ENCODE measurements around the gene NEURL4. TPM values are rescaled to one million over a fixed set of nuclear protein-coding genes. Genes with fewer than 3 reads are reported as not detected.
A peak's percentile ranks its signal among the peaks of the same experiment; 100 is the strongest.

Gene NEURL4
- total and polyA plus RNA-seq, 2 donors (not counting 1 experiment from before 2014, with no cell fraction given), result 54.6 to 85.2 TPM

GRCh38 chr17:7314719-7315569, 14.2 kb downstream of the NEURL4 start, which contains the start of gene GPS2:
Gene GPS2, minus strand, starts transcription at chr17:7315360. Its CDS starts 308 bp downstream, at chr17:7315052.
- Mint-ChIP-seq H3K27ac (peak within 1 kb of the TSS; percentile 99), H3K9me3 (ENCODE audit: insufficient read depth) (no peaks in the 10 kb centered on the region), H3K27me3 (no peaks in the 10 kb centered on the region), H3K4me1 (peaks cover 55% of the 10 kb centered on the region), H3K4me3 (peak within 1 kb of the TSS; percentile 97)
- WGBS (ENCODE audit: insufficient coverage), result under 1% methylated on average over 95 of the region's 95 CpGs
- H3K9ac ChIP-seq (ENCODE audit: low read length), result peak within 1 kb of the TSS; percentile 90
- ChIA-PET POLR2A (interaction anchor here (0.5 to 2.0 kb wide), 7 partner anchors 9 to 280 kb away, joined by 3 to 12 read pairs (median 3); partner anchors contain the start of genes ACAP1, DVL2 and NEURL4), CTCF (interaction anchor here (0.6 to 2.2 kb wide), 9 partner anchors 9 to 246 kb away, joined by 3 to 19 read pairs (median 4); partner anchors contain the start of genes ACAP1 and NEURL4)
- ATAC-seq (ENCODE audit: low read depth) (peak; percentile 82), DNase-seq (peak; percentile 95)
- peaks cover 25 to 47% of the 10 kb centered on the region in 2 donors for H3K4me1 ChIP-seq (ENCODE audit: control insufficient read depth in 2 of 2, insufficient read depth in 2 of 2, low read length in 2 of 2)
- H3K79me2 ChIP-seq (ENCODE audit: control insufficient read depth, insufficient read depth, low read length), result peaks cover 52% of the 10 kb centered on the region
- peak within 1 kb of the TSS; percentile 93 for H2AFZ ChIP-seq (ENCODE audit: insufficient read depth, low read depth, low read length, poor library complexity, severe bottlenecking)
- peak within 1 kb of the TSS; percentile 78 to 91 for H3K27ac ChIP-seq (ENCODE audit: low read length in 2 of 2)
- H3K27me3 ChIP-seq (replicated peaks in 1 of 4; ENCODE audit: control extremely low read depth in 1 of 4, control insufficient read depth in 3 of 4, insufficient read depth in 4 of 4, low read length in 3 of 4), result no peaks in the 10 kb centered on the region
- H3K4me2 ChIP-seq (replicated peaks; ENCODE audit: low read depth, low read length, poor library complexity, severe bottlenecking), result peak within 1 kb of the TSS; percentile 91
- peaks cover 47% of the 10 kb centered on the region for H4K20me1 ChIP-seq (ENCODE audit: control insufficient read depth, insufficient read depth, low read length, poor library complexity, severe bottlenecking)
- intact Hi-C loops (cut with micrococcal nuclease), result loop anchor here (1.0 to 2.0 kb wide), 3 partner anchors 8 to 38 kb away; partner anchors contain the start of genes EIF5A, KCTD11 and NEURL4
- peak within 1 kb of the TSS; percentile 73 to 90 (median 82) for H3K4me3 ChIP-seq (ENCODE audit: control extremely low read depth in 1 of 5, extremely low read depth in 1 of 5, insufficient read depth in 1 of 5, low read depth in 2 of 5, low read length in 4 of 5)
- no peaks in the 10 kb centered on the region for H3K9me3 ChIP-seq (ENCODE audit: control extremely low read depth in 1 of 3, control insufficient read depth in 2 of 3, insufficient read depth in 1 of 3, low read length in 2 of 3)
- peaks cover 5 to 67% of the 10 kb centered on the region in 2 experiments for H3K36me3 ChIP-seq (replicated peaks in 1 of 2; ENCODE audit: control extremely low read depth in 1 of 2, control insufficient read depth in 1 of 2, extremely low read depth in 1 of 2, insufficient read depth in 2 of 2, low read length in 1 of 2)
- TF ChIP-seq EZH2 (IDR thresholded peaks at IDR 0.05; ENCODE audit: borderline replicate concordance, insufficient read depth, low read depth, low read length, poor library complexity, severe bottlenecking) (no peak), CTCF (IDR thresholded peaks at IDR 0.05) (no peak)

Measured in B cell (primary cell).